Fibroblast of mammary gland (primary cell): ENCODE measurements around the gene NRGN.
"Not testable (repeated sequence)": the region's sequence is repeated elsewhere in the genome, so short reads cannot be mapped to it uniquely, and the experiment has no call there.

Source experiments
- DNase-seq: peaks from one replicate; pipeline ENCODE4 v3.0.0-alpha.2; 2010; ENCODE audit warnings: low read depth
- H3K4me3 ChIP-seq: 2 replicates; pipeline ENCODE4 v1.5.1; 2011; ENCODE audit warnings: low read depth, mild to moderate bottlenecking, low read length, moderate library complexity; ENCODE audit not compliant: control insufficient read depth
- TF ChIP-seq, protein P1 (sequence below): conservative IDR thresholded peaks from 2 replicates; pipeline ENCODE4 v1.5.1; 2011; ENCODE audit warnings: low read depth, low read length, inconsistent platforms; ENCODE audit not compliant: control insufficient read depth, insufficient read depth

The NRGN gene

DNA sequence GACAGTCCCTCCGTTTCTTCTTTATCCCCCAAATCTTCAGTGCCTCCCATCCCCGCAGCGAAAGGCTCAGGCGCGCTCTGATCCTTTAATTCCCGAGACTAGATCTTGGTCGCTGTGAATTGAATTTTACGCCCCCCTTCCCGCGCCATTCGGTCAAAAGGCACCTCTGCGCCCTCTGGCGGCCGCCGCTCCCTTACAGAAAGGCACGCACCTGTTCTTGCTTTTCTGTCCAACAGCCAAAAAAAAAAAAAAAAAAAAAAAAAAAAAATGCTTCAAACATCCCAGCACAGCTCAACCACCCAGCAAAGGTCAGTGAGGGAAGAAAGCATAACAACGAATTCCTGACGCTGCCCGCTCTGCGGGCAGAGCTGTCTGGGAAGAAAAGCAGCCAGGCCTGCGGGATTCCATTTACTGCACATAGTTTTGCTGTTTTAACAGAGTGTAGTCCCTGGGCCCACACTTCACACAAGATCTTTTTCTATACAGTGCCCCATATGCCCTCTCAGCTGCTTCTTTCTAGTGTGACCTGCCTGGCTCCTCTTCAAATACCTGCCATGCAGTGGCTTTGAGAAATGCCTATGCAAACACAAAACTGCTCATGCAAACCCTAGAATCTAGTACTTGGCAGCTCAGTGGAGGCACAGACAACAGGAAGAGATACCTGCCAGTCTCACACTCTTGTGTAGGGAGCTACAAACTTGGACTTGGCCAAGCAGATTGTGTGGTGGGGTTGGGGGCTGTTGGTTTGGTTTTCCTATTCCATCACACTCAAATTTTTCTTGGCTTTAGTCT, 23.6 kb downstream of the NRGN start:
- peak overlapping the region; percentile 32 for H3K4me3 ChIP-seq
- TF ChIP-seq, protein P1, sequence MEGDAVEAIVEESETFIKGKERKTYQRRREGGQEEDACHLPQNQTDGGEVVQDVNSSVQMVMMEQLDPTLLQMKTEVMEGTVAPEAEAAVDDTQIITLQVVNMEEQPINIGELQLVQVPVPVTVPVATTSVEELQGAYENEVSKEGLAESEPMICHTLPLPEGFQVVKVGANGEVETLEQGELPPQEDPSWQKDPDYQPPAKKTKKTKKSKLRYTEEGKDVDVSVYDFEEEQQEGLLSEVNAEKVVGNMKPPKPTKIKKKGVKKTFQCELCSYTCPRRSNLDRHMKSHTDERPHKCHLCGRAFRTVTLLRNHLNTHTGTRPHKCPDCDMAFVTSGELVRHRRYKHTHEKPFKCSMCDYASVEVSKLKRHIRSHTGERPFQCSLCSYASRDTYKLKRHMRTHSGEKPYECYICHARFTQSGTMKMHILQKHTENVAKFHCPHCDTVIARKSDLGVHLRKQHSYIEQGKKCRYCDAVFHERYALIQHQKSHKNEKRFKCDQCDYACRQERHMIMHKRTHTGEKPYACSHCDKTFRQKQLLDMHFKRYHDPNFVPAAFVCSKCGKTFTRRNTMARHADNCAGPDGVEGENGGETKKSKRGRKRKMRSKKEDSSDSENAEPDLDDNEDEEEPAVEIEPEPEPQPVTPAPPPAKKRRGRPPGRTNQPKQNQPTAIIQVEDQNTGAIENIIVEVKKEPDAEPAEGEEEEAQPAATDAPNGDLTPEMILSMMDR, result peak; percentile 65
- peak; percentile 60 for DNase-seq

DNA sequence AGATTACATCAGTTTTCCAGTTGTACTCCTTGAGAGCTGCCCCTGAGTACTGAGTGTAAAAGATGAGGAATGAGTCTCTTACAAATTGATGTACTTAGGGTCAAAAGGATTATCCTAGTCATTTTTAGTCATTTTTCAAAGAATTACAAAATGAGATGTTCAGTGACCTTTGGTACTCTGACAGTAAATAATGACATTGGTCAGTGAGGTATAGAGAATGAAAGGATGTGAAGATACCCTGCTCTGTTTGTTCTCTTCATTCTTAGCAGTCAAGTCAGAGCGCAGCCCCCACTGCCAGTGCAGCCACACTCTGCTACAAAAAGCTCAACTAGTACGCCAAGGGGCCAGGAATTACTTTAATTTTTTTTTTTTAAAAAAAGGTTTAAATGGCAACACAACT, 26.4 kb downstream of the NRGN start:
- TF ChIP-seq, protein P1, result no peak
- H3K4me3 ChIP-seq, result no peak overlapping the region
- DNase-seq, result no peak

DNA sequence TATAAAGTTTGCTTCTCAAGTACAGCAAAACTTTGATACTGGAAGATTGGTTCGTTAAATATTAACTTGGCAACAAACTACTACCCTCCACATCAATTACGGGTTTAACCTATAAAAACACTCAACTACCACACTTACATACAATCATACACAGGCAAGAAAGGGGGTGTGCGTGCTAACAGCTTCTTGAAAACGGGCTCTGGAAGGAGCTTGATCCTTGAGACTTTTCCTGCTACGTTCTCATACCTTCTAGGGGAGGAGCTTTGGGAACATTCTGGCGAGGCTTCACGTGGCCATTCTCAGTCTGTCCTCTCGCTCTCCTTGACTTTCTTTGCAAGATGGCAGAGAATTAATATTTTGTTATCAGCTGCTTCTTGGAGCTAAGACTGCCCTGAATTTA, 29.2 kb downstream of the NRGN start:
- DNase-seq, result no peak
- TF ChIP-seq, protein P1, result no peak
- H3K4me3 ChIP-seq, result no peak overlapping the region

DNA sequence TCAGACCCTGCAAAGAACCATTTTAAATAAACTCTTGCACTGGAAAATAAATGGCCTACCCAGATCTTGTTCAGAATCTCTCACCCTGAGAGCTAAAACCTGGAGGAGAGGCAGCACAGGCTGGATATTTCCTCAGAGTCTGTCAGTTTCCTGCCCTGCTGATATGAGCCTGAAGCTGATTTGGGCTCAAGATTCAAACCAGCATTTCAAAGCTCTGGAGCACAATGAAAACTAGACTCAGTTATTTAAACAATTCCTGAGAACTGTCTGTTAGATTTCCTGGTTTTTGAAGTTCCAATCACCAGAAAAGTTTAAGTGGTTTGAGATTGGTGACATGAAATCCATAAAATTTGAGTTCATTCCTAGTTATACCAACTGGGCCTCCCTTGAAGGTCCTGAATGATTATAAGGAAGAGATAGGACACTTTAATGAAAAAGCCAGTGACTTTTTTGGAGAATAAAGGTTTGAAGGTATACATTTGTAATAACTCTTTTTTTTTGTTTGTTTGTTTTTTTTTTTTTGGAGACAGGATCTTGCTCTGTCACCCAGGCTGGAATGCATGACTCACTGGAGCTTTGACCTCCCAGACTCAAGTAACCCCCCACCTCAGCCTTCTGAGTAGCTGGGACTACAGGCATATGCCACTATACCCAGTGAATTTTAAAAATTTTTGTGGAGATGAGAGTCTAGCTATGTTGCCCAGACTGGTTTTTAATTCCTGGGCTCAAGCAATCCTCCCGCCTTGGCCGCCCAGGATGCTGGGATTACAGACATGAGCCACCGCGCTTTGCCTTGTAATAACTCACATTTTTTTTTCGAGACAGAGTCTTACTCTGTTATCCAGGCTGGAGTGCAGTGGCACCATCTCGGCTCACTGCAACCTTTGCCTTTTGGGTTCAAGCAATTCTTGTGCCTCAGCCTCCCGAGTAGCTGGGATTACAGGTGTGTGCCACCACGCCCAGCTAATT, 30.3 kb downstream of the NRGN start:
- TF ChIP-seq, protein P1, result no peak
- DNase-seq, result peak; percentile 61
- no peak overlapping the region for H3K4me3 ChIP-seq

DNA sequence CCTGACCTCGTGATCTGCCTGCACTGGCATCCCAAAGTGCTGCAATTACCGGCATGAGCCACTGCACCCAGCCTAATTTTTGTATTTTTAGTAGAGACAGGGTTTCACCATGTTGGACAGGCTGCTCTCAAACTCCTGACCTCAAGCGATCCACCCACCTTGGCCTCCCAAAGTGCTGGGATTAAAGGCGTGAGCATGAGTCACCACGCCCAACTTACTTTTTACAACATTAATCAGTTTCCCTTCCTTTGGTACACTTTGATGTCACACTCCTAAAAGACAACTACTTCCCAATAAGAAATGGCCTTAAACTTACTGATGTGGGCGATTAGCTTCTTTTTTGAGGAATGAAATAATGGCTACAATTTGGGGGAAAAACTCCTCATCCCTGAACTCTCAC, 31.2 kb downstream of the NRGN start:
- DNase-seq, result peak; percentile 32
- not testable (repeated sequence) for H3K4me3 ChIP-seq

DNA sequence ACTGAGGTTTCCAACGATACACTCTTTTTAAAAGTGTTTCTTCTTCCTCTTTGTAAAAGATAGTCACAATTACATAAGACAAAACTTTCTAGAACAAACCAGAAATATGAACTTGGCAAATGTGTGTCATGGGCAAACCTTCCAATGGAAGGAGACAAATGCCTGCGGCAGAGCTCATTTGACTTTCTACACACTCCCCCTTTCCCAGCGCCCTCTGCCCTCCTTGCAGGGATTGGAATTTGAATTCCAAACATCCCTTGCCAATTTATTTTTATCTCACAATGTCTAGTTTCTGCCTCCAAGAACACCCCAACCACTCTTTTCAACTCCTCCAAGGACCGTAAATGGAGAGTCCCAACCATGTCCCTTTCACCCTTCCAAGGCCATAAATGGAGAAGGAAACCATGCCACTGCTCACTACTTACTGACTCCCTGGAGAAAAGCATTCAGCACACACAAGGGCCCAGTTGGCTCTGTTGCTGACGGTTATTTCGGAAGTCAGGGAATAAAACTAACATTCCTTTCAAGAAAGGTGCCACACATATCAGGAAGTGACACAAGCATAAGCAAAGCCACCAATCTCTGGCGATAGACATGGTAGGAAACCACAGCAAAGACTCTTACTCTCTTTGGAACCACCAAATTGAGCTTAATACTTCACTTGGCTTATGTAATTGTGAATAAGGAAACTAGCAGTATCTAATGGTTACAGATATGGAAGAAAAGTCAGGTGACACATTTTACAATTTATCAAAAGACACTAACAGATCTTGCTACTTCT, 37.3 kb downstream of the NRGN start:
- H3K4me3 ChIP-seq, result no peak overlapping the region
- no peak for DNase-seq
- TF ChIP-seq, protein P1, result no peak
